ENCODE measurements around the gene WHRN. TPM values are rescaled to one million over a fixed set of nuclear protein-coding genes. Genes with fewer than 3 reads are reported as not detected.

WHRN gene
- total RNA-seq, 1 donor from 2014 or later: 9.1 TPM

DNA sequence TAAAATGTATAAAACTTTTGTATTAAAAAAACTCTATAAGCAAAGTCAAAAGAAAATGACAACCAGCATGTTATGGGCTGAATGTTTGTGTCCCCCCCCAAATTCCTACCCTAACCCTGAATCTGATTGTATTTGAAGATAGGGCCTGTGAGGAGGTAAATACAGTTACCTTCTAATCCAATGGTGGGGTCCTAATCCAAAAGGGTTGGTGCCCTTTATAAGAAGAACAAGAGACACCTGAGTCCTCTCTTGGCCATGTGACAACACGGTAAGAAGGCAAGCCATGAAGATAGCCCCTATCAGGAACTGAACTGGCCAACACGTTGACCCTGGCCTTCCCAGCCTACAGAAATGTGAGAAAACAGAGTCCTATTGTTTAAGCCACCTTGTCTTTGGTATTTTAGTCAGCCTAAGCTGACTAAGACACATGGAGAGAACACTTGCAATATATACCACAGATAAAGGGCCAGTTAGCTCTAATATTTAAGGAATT, 67.8 kb downstream of the WHRN start:
- Histone ChIP-seq H3K4me3 (no peak overlapping the region), H3K9me3 (no peaks in the 10 kb centered on the region), H3K27ac (no peak overlapping the region), H3K36me3 (no peaks in the 10 kb centered on the region), H3K27me3 (no peaks in the 10 kb centered on the region), H3K4me1 (no peaks in the 10 kb centered on the region)
- DNase-seq (ENCODE audit: extremely low spot score in 2 of 2): no peak
- TF ChIP-seq POLR2AphosphoS5 (IDR thresholded peaks at IDR 0.05; ENCODE audit: insufficient read depth in 1 of 2, low read depth in 1 of 2) (no peak), POLR2A (IDR thresholded peaks at IDR 0.05) (no peak), CTCF (IDR thresholded peaks at IDR 0.05) (no peak)
- intact Hi-C loops (cut with DNase I): no loop called here

- no peak overlapping the region for H3K4me3 ChIP-seq
- DNase-seq (ENCODE audit: extremely low spot score in 2 of 2): no peak
- H3K4me1 ChIP-seq: no peaks in the 10 kb centered on the region
- intact Hi-C loops (cut with DNase I): no loop called here
- no peak for TF ChIP-seq POLR2AphosphoS5 (IDR thresholded peaks at IDR 0.05; ENCODE audit: insufficient read depth in 1 of 2, low read depth in 1 of 2)
- TF ChIP-seq CTCF (IDR thresholded peaks at IDR 0.05): no peak
- no peak for TF ChIP-seq POLR2A (IDR thresholded peaks at IDR 0.05)
- H3K9me3 ChIP-seq: no peaks in the 10 kb centered on the region
- no peak overlapping the region for H3K27ac ChIP-seq
- H3K36me3 ChIP-seq: no peaks in the 10 kb centered on the region
- H3K27me3 ChIP-seq: no peaks in the 10 kb centered on the region
These were observed 70.4 kb downstream of the WHRN start for GRCh38 chr9:114434878-114435311.

GRCh38 chr9:114433720-114434255, 71.5 kb downstream of the WHRN start:
- H3K27me3 ChIP-seq: no peaks in the 10 kb centered on the region

DNA sequence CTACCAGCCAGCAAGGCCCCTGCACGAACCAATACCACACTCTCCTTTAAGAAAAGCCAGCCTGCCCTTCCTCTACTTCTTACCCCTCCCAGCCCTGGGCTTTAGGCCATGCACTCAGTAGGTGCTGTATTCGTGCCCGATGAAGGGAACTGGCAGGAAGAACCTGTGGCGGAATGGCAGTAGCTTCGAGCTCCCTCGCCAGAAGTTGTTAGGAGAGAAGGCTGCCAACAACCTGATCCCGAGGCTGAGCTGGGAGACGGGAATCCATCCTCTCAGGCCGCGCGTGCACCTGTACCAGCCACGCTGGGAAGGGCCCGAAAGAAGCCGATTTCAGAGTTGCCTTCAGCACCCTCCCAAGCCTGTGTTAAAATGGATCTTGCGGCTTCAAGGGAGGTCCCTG, 72.2 kb downstream of the WHRN start:
- Histone ChIP-seq H3K27ac (no peak overlapping the region), H3K4me1 (no peaks in the 10 kb centered on the region), H3K4me3 (no peak overlapping the region), H3K9me3 (no peaks in the 10 kb centered on the region), H3K27me3 (no peaks in the 10 kb centered on the region), H3K36me3 (no peaks in the 10 kb centered on the region)
- intact Hi-C loops (cut with DNase I): no loop called here
- TF ChIP-seq POLR2A (IDR thresholded peaks at IDR 0.05) (no peak), POLR2AphosphoS5 (IDR thresholded peaks at IDR 0.05; ENCODE audit: insufficient read depth in 1 of 2, low read depth in 1 of 2) (no peak), CTCF (IDR thresholded peaks at IDR 0.05) (no peak)
- DNase-seq (ENCODE audit: extremely low spot score in 2 of 2): no peak

More at GRCh38 chr9:114433720-114434255, 71.5 kb downstream of the WHRN start:
- H3K9me3 ChIP-seq: no peaks in the 10 kb centered on the region
- no peak for TF ChIP-seq POLR2AphosphoS5 (IDR thresholded peaks at IDR 0.05; ENCODE audit: insufficient read depth in 1 of 2, low read depth in 1 of 2)
- no peak for TF ChIP-seq CTCF (IDR thresholded peaks at IDR 0.05)
- TF ChIP-seq POLR2A (IDR thresholded peaks at IDR 0.05): no peak
- intact Hi-C loops (cut with DNase I): no loop called here
- no peaks in the 10 kb centered on the region for H3K36me3 ChIP-seq
- no peak overlapping the region for H3K27ac ChIP-seq
- no peaks in the 10 kb centered on the region for H3K4me1 ChIP-seq
- no peak overlapping the region for H3K4me3 ChIP-seq
- DNase-seq (ENCODE audit: extremely low spot score in 2 of 2): no peak

DNA sequence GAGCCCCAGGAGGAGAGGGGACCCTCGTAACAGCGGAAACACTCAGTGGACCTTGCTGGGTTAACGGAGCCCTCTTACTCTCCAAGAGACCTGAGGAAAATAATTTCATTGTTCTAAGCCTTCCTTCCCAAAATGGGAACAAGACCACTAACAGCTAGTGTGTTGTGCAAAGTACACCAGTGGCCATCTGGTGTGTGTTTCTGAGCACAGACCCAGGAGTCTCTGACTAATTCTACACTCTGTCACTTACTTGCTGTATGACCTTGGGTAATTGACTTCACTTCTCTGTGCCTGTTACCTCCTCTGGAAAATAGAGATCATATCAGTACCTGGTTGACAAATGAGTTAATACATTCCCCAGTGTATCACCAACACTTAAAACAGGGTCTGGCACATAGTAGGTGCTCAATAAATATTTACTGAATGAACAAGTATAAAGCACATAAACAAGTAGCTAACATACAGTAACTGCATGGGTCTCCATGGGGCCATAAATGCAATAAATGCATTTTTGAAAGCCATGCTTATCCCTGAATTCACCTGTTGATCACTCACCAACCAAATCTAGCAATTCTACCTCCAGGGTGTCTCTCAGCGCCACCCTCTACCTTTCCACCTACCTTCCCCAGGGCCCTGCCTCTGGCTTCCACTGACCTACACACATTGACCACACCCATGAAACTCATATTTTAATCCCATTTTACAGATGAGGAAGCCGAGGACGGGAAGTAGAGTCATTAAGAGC, 72.8 kb downstream of the WHRN start:
- Histone ChIP-seq H3K27ac (no peak overlapping the region), H3K4me3 (no peak overlapping the region), H3K4me1 (no peaks in the 10 kb centered on the region), H3K27me3 (no peaks in the 10 kb centered on the region), H3K9me3 (no peaks in the 10 kb centered on the region), H3K36me3 (no peaks in the 10 kb centered on the region)
- TF ChIP-seq POLR2AphosphoS5 (IDR thresholded peaks at IDR 0.05; ENCODE audit: insufficient read depth in 1 of 2, low read depth in 1 of 2) (no peak), POLR2A (IDR thresholded peaks at IDR 0.05) (no peak), CTCF (IDR thresholded peaks at IDR 0.05) (no peak)
- intact Hi-C loops (cut with DNase I): no loop called here
- DNase-seq (ENCODE audit: extremely low spot score in 2 of 2): no peak
